SJSA1 (cell line): ENCODE results near the gene ZNF610. TPM values are rescaled to one million over a fixed set of nuclear protein-coding genes. Genes with fewer than 3 reads are reported as not detected.
A peak's percentile ranks its signal among the peaks of the same experiment; 100 is the strongest.
"Not testable (repeated sequence)": the region's sequence is repeated elsewhere in the genome, so short reads cannot be mapped to it uniquely, and the experiment has no call there.

Source experiments
- DNase-seq, 2 experiments: peaks; one replicate each; pipeline ENCODE4 v3.0.0-alpha.2; 2015 to 2020; ENCODE audit warnings: low spot score in 2 of 2, low read depth in 1 of 2
- H3K27ac ChIP-seq: fragments of 250-450 bp; sonication (Bioruptor Pico); 2 replicates; pipeline ENCODE4 v1.5.1; 2020; ENCODE audit warnings: mild to moderate bottlenecking, moderate library complexity
- H3K27me3 ChIP-seq: fragments of 250-450 bp; sonication (Bioruptor Pico); replicated peaks from 2 replicates; pipeline ENCODE4 v1.5.1; 2020; ENCODE audit warnings: mild to moderate bottlenecking, moderate library complexity
- H3K36me3 ChIP-seq: fragments of 250-450 bp; sonication (Bioruptor Pico); 2 replicates; pipeline ENCODE4 v1.5.1; 2020; ENCODE audit warnings: mild to moderate bottlenecking
- H3K4me1 ChIP-seq: fragments of 250-450 bp; sonication (Bioruptor Pico); replicated peaks from 2 replicates; pipeline ENCODE4 v1.6.1; 2021; ENCODE audit warnings: mild to moderate bottlenecking
- H3K4me3 ChIP-seq: fragments of 250-450 bp; sonication (Bioruptor Pico); 2 replicates; pipeline ENCODE4 v1.5.1; 2020; ENCODE audit warnings: mild to moderate bottlenecking
- H3K9me3 ChIP-seq: fragments of 250-450 bp; sonication (Bioruptor Pico); replicated peaks from 2 replicates; pipeline ENCODE4 v1.5.1; 2020; ENCODE audit warnings: mild to moderate bottlenecking
- total RNA-seq: library from RNA; depleted of rRNA; stranded (reverse); fragments of >200 nt; shearing (Covaris generic); gene quantifications from 2 replicates; pipeline ENCODE4 v1.2.3, GENCODE V29; 2014; rRNA removed

Gene ZNF610
- total RNA-seq, result 1.6 and 2.5 TPM in 2 replicates

- Histone ChIP-seq H3K4me1 (peaks cover 5% of the 10 kb centered on the region; the same call in 1 of the 2 replicates), H3K36me3 (no peaks in the 10 kb centered on the region), H3K4me3 (peak within 1 kb of the TSS; percentile 53), H3K27ac (peak within 1 kb of the TSS; percentile 63), H3K27me3 (no peaks in the 10 kb centered on the region), H3K9me3 (peaks cover 15% of the 10 kb centered on the region)
- DNase-seq, result peak; percentile 77 to 80
Observed at GRCh38 chr19:52336117-52336790, at the start of gene ZNF610. TSS of gene ZNF610 (plus strand) at chr19:52336243. CDS start at chr19:52349173, 12,930 bp downstream.

DNA sequence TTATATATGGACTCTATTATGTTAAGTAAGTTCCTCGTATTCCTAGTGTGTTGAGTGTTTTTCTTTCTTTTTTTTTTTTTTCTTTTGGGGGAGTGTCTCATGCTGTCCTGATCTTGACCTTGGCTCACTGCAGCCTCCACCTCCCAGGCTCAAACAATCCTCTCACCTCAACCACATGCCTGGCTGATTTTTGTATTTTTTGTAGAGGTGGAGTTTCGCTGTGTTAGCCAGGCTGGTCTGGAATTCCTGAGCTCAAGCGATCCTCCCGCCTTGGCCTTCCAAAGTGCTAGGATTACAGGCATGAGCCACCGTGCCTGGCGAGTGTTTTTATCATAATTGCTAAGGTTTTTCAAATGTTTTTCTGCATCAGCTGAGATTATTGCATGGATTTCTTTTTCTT is 49.8 kb upstream of the ZNF610 start:
- no peak for DNase-seq
- no peak overlapping the region for H3K4me3 ChIP-seq
- H3K27me3 ChIP-seq, result no peaks in the 10 kb centered on the region
- H3K36me3 ChIP-seq, result peaks cover 70% of the 10 kb centered on the region
- peaks cover 5% of the 10 kb centered on the region; the same call in 1 of the 2 replicates for H3K9me3 ChIP-seq
- no peaks in the 10 kb centered on the region for H3K4me1 ChIP-seq
- H3K27ac ChIP-seq, result no peak overlapping the region

- H3K27ac ChIP-seq, result no peak overlapping the region
- no peaks in the 10 kb centered on the region; the same call in 1 of the 2 replicates for H3K9me3 ChIP-seq
- H3K27me3 ChIP-seq, result no peaks in the 10 kb centered on the region
- no peak for DNase-seq
- H3K4me3 ChIP-seq, result no peak overlapping the region
- peaks cover 4% of the 10 kb centered on the region; the same call in 1 of the 2 replicates for H3K4me1 ChIP-seq
- H3K36me3 ChIP-seq, result peaks cover 43% of the 10 kb centered on the region
Observed at GRCh38 chr19:52291781-52292180, 44.3 kb upstream of the ZNF610 start.

GRCh38 chr19:52292946-52293345 is 43.1 kb upstream of the ZNF610 start:
- not testable (repeated sequence) for H3K27ac ChIP-seq

DNA sequence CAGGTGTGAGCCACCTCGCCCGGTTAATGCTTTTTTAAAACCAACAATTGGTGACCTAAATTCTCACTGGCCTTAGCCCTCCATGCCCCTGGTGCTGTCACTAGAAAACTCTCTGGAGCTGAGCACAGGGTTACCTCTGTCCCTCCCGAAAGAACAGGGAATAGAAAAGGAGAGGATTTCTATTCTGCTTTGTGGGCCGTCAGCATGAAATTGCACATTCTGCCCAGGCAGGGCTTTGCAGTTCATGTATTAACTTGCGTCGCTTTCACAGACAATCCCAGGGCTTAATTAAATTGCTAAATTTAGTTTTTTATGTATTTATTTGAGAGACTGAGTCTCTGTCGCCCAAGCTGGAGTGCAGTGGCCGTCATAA is 39.7 kb upstream of the ZNF610 start:
- peaks cover 10% of the 10 kb centered on the region for H3K9me3 ChIP-seq
- H3K4me3 ChIP-seq, result peak overlapping the region; percentile 80
- no peak overlapping the region for H3K27ac ChIP-seq
- H3K4me1 ChIP-seq, result peaks cover 8% of the 10 kb centered on the region; the same call in 1 of the 2 replicates
- H3K27me3 ChIP-seq, result no peaks in the 10 kb centered on the region
- peaks cover 45% of the 10 kb centered on the region for H3K36me3 ChIP-seq
- DNase-seq, result no peak

More at GRCh38 chr19:52292946-52293345, 43.1 kb upstream of the ZNF610 start:
- not testable (repeated sequence) for H3K4me3 ChIP-seq, H3K4me1 ChIP-seq, H3K27me3 ChIP-seq, DNase-seq, H3K9me3 ChIP-seq
- H3K36me3 ChIP-seq, result peaks cover 44% of the 10 kb centered on the region

- H3K4me1 ChIP-seq, result peaks cover 8% of the 10 kb centered on the region; the same call in 1 of the 2 replicates
- H3K4me3 ChIP-seq, result peak within 1 kb of the TSS; percentile 80
- DNase-seq, result peak; percentile 76 to 77
- H3K27me3 ChIP-seq, result no peaks in the 10 kb centered on the region
- H3K27ac ChIP-seq, result peak within 1 kb of the TSS; percentile 87
- H3K36me3 ChIP-seq, result peaks cover 48% of the 10 kb centered on the region
- peaks cover 10% of the 10 kb centered on the region for H3K9me3 ChIP-seq
Observed at GRCh38 chr19:52296773-52297600, 39.1 kb upstream of the ZNF610 start, which contains the start of gene ZNF480. TSS of gene ZNF480 (plus strand) at chr19:52297169. CDS start at chr19:52300413, 3,244 bp downstream.

DNA sequence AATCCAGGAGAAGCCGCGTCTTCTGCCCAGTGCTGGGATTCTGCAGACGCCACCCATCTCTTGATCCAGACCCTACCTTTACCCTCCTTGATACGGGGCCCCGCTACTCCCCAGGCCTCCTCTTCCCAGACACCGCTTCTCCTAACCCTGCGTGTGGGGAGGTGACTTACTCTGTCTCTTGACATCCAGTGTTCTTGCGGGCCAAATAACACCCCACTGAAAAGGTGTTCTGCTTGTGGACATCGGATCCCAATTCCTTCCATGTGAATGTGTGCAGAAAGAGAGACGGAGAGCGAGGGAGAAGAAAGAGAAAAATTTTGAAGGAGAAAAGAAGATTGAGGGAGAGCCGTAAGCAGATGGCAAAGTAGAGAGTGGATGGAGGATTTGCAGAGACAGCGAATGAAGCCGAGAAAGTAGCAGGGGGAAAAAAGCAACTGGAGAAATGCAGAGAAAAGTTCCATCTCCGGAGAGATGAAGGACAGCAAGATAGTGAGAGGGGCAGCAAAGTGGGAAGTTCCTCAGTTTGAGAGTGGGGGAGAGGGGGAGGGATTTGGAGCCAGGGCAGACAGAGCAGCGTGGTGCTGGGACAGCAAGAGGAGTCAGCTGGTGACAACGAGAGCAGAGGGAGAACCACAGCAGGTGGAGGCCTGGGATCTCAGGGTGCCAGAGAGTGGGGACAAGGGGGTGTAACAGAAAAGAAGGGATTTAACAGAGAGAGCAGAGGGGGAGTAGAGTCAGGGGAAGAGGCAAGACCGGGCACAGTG is 38.3 kb upstream of the ZNF610 start:
- Histone ChIP-seq H3K27ac (peak overlapping the region; percentile 87), H3K9me3 (peaks cover 10% of the 10 kb centered on the region), H3K4me3 (peak overlapping the region; percentile 80), H3K36me3 (peaks cover 53% of the 10 kb centered on the region), H3K4me1 (peaks cover 8% of the 10 kb centered on the region; the same call in 1 of the 2 replicates), H3K27me3 (no peaks in the 10 kb centered on the region)
- DNase-seq, result no peak

GRCh38 chr19:52307275-52307674 is 28.8 kb upstream of the ZNF610 start:
- Histone ChIP-seq H3K27ac (no peak overlapping the region), H3K36me3 (peaks cover 68% of the 10 kb centered on the region), H3K9me3 (peaks cover 21% of the 10 kb centered on the region), H3K4me1 (no peaks in the 10 kb centered on the region), H3K27me3 (no peaks in the 10 kb centered on the region), H3K4me3 (no peak overlapping the region)
- peak in 1 of 2 experiments; percentile 12 for DNase-seq

GRCh38 chr19:52322429-52322828 is 13.6 kb upstream of the ZNF610 start:
- Histone ChIP-seq H3K27ac (no peak overlapping the region), H3K4me1 (no peaks in the 10 kb centered on the region), H3K9me3 (peaks cover 52% of the 10 kb centered on the region), H3K4me3 (no peak overlapping the region), H3K27me3 (no peaks in the 10 kb centered on the region), H3K36me3 (peaks cover 76% of the 10 kb centered on the region)
- DNase-seq, result no peak

DNA sequence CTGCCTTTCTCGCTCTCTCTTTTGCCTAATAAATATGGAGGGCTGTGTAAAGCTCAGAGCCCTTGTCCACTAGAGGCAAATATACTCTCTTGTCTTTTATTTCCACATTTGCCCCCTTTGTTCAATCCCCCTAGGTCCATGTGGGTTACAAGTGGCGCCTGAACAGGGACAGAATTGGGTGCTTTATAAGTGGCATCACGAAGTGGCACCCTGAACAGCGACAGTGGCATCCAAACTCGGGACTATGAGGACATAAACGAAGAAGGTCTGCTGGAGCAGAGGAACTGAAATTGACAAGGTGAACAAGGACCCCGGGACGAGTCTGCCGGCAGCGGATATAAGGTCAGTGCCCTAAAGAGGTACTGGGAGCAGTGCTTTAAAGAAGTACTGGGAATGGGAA is 4.3 kb upstream of the ZNF610 start:
- peaks cover 24% of the 10 kb centered on the region for H3K9me3 ChIP-seq
- no peak for DNase-seq
- no peaks in the 10 kb centered on the region for H3K27me3 ChIP-seq
- H3K27ac ChIP-seq, result no peak overlapping the region
- H3K4me3 ChIP-seq, result no peak overlapping the region
- H3K36me3 ChIP-seq, result no peaks in the 10 kb centered on the region
- no peaks in the 10 kb centered on the region for H3K4me1 ChIP-seq

DNA sequence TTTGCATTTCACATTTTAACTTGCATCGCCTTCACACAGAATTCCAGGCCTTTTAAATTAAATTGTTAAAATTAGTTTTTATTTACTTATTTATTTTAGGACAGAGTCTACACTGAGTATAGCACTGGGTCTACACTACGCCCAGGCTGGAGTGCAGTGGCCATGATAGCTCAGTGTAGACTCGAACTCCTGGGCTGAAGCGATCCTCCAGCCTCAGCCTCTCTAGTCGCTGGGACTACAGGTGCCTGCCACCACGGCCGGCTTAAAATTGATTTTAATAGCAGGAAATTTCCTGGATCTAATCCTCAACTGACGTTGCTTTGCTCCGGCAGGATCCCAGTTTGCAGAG is 301 bp upstream of the ZNF610 start:
- Histone ChIP-seq H3K36me3 (no peaks in the 10 kb centered on the region), H3K9me3 (peaks cover 21% of the 10 kb centered on the region), H3K27ac (no peak overlapping the region), H3K27me3 (no peaks in the 10 kb centered on the region), H3K4me3 (peak overlapping the region; percentile 53), H3K4me1 (peaks cover 5% of the 10 kb centered on the region; the same call in 1 of the 2 replicates)
- DNase-seq, result no peak

DNA sequence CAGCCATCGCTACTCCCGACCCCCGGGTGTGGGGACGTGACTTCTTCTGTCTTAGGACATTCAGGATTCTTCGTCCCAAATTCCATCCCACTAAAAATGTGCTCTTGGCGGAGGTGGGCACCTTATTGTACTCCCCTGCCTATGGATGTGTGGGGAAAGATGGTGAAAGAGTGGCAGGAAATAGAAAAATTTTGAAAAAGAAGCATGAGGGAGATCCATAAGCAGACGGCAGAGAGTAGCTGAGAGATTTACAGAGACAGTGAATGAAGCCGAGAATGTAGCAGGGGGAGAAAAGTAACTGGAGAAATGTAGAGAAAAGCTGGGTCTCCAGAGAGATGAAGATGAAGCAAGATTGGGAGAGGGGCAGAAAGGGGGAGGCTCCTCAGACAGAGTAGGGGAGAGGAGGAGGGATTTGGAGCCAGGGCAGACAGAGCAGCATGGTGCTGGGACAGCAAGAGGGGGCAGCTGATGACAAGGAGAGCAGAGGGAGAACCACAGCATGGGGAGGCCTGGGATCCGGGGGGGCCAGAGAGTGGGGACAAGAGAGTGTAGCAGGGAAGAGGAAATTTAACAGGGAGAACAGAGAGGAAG is 843 bp downstream of the ZNF610 start:
- H3K4me3 ChIP-seq, result peak overlapping the region; percentile 53
- no peaks in the 10 kb centered on the region for H3K27me3 ChIP-seq
- H3K36me3 ChIP-seq, result no peaks in the 10 kb centered on the region
- peak overlapping the region; percentile 63; the same call in 1 of the 2 replicates for H3K27ac ChIP-seq
- DNase-seq, result peak in 1 of 2 experiments; percentile 28
- peaks cover 5% of the 10 kb centered on the region; the same call in 1 of the 2 replicates for H3K4me1 ChIP-seq
- peaks cover 9% of the 10 kb centered on the region for H3K9me3 ChIP-seq

GRCh38 chr19:52339022-52339421 is 3.0 kb downstream of the ZNF610 start:
- H3K36me3 ChIP-seq, H3K4me3 ChIP-seq, H3K27me3 ChIP-seq, DNase-seq, H3K4me1 ChIP-seq, H3K9me3 ChIP-seq, H3K27ac ChIP-seq: not testable (repeated sequence)
